ENCODE results near the gene CYP26C1. TPM values are rescaled to one million over a fixed set of nuclear protein-coding genes. Genes with fewer than 3 reads are reported as not detected.
A peak's percentile ranks its signal among the peaks of the same experiment; 100 is the strongest.

CYP26C1 gene, protein sequence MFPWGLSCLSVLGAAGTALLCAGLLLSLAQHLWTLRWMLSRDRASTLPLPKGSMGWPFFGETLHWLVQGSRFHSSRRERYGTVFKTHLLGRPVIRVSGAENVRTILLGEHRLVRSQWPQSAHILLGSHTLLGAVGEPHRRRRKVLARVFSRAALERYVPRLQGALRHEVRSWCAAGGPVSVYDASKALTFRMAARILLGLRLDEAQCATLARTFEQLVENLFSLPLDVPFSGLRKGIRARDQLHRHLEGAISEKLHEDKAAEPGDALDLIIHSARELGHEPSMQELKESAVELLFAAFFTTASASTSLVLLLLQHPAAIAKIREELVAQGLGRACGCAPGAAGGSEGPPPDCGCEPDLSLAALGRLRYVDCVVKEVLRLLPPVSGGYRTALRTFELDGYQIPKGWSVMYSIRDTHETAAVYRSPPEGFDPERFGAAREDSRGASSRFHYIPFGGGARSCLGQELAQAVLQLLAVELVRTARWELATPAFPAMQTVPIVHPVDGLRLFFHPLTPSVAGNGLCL
- total RNA-seq: under 1 TPM; 0.21 to 0.23 TPM
- polyA plus RNA-seq: not detected
- long read RNA-seq, donor 1: 0 reads
- long read RNA-seq, donor 2: 0 reads

DNA sequence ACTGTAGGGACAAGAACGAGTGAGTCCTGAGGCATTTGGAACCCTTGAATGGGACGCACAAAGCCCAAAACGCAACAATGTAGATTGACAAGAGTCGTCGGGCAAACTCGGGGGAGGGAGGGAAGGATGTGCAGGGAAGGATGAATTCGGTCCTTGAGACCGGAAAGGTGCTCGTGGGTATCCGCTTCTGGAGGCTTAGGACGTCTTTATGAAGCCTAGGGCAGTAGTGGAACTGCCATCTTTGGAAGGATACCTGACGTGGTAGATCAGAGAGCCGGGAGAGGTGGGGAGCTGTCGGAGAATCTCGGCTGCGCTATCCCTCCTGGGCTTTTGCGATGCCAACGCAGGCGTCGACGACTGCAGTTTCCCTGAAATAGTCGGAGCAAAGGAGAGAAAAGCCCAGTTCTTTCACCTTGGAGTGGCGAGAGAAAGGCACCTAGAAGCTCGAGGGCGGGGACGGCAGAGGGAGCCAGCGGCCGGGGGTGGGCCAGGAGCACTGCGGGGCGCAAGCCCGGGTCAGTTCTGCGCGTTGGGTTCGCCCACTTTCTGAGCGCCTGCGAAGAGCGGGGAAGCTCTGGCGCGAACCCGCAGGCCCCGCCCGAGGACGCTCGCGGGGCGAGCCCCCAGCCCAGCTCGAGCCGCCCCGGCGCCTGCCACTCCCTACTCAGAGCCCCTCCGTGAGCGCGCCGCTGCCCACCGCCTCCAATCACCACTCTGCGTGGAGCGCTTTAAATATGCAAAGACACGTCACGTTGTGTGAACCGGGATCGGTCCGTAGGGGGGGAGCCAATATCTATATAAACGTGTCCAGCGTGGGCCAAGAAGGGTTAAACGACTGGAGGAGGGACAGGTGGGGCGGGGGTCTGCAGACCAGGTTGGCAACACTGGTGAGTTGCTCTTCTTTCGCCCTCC, at the start of gene CYP26C1:
CYP26C1 (plus strand) TSS at position 824 of the 912 bp plus-strand sequence. CDS start 466 bp downstream, outside the sequence.
- intact Hi-C loops (cut with DNase I): no loop called here
- Histone ChIP-seq H3K9me3 (ENCODE audit: control insufficient read depth, low read length) (no peaks in the 10 kb centered on the region), H3K4me3 (ENCODE audit: low read length in 2 of 2) (no peak within 1 kb of the TSS), H3K27me3 (ENCODE audit: control insufficient read depth in 1 of 2, insufficient read depth in 2 of 2, low read length in 1 of 2) (no peaks in the 10 kb centered on the region), H3K36me3 (ENCODE audit: control insufficient read depth in 1 of 2, insufficient read depth in 2 of 2, low read length in 1 of 2) (no peaks in the 10 kb centered on the region), H3K4me1 (ENCODE audit: control insufficient read depth in 1 of 2, insufficient read depth in 2 of 2, low read length in 2 of 2) (no peaks in the 10 kb centered on the region), H3K27ac (ENCODE audit: low read depth in 1 of 2, low read length in 2 of 2) (no peak within 1 kb of the TSS)
- DNase-seq (no peak), ATAC-seq (ENCODE audit: low FRiP score) (peak; percentile 13)
- WGBS, 2 donors: 32 to 42% methylated on average over 65 to 67 of the region's 67 CpGs

DNA sequence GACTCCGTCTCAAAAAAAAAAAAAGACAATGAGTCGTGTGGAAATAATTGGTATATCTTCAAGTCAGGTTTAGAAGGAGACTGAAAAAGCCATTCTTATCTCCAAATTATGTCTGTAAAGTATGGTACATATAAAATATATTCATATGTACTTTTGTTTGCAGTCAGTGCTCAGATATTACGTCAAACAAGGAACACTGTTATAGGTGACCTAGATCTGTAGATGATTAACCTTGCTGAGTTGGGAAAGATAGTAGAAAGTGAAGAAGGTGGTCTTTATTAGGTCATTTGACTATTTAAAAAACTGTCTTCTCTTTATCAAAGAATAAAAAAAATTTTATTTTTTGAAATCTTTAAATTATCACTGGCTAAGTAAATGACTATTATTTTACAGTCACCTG, 44.9 kb upstream of the CYP26C1 start:
- Histone ChIP-seq H3K9me3 (ENCODE audit: control insufficient read depth, low read length) (no peaks in the 10 kb centered on the region), H3K27me3 (ENCODE audit: control insufficient read depth in 1 of 2, insufficient read depth in 2 of 2, low read length in 1 of 2) (no peaks in the 10 kb centered on the region), H3K4me3 (ENCODE audit: low read length in 2 of 2) (no peak overlapping the region), H3K27ac (ENCODE audit: low read depth in 1 of 2, low read length in 2 of 2) (no peak overlapping the region), H3K4me1 (ENCODE audit: control insufficient read depth in 1 of 2, insufficient read depth in 2 of 2, low read length in 2 of 2) (no peaks in the 10 kb centered on the region), H3K36me3 (ENCODE audit: control insufficient read depth in 1 of 2, insufficient read depth in 2 of 2, low read length in 1 of 2) (no peaks in the 10 kb centered on the region)
- intact Hi-C loops (cut with DNase I): no loop called here
- 86 to 92% methylated on average over 3 of the region's 3 CpGs for WGBS, 2 donors
- ATAC-seq (ENCODE audit: low FRiP score): no peak
- DNase-seq: no peak

DNA sequence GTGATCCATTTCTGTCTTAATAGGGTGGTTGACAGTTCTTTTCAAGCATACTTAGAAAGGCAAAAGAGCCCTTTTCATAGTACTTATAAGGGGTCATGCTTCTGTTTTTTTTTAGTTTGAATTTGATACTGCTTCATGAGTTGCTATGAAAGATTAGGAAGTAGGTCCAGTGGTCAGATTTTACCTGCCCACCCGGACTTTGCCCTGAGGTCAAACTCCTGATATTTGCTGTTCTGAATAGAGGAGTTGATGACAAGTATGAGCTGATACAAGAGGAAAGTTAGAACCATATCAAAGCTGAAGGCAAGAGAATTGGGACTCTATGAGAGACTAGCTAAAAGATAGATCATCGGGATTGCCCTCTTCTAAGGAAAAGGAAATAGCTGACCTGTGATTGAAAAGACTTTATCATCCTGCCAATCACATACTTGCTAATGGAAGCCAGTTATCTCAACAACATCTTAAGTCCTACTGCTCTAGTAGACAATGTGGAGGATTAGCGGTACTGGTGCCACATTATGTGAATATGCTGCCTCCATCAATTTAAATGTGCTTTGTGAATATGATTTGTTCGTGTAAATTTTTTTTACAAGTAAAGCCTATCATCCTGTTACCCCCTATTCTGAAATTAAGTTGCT, 37.5 kb upstream of the CYP26C1 start:
- Histone ChIP-seq H3K4me3 (ENCODE audit: low read length in 2 of 2) (no peak overlapping the region), H3K36me3 (ENCODE audit: control insufficient read depth in 1 of 2, insufficient read depth in 2 of 2, low read length in 1 of 2) (no peaks in the 10 kb centered on the region), H3K4me1 (ENCODE audit: control insufficient read depth in 1 of 2, insufficient read depth in 2 of 2, low read length in 2 of 2) (peaks cover 0 to 2% of the 10 kb centered on the region in 2 donors), H3K27ac (ENCODE audit: low read depth in 1 of 2, low read length in 2 of 2) (no peak overlapping the region), H3K27me3 (ENCODE audit: control insufficient read depth in 1 of 2, insufficient read depth in 2 of 2, low read length in 1 of 2) (no peaks in the 10 kb centered on the region), H3K9me3 (ENCODE audit: control insufficient read depth, low read length) (no peaks in the 10 kb centered on the region)
- WGBS, 2 donors: 93 to 95% methylated on average over 4 of the region's 4 CpGs
- no peak for ATAC-seq (ENCODE audit: low FRiP score)
- no peak for DNase-seq
- intact Hi-C loops (cut with DNase I): no loop called here

DNA sequence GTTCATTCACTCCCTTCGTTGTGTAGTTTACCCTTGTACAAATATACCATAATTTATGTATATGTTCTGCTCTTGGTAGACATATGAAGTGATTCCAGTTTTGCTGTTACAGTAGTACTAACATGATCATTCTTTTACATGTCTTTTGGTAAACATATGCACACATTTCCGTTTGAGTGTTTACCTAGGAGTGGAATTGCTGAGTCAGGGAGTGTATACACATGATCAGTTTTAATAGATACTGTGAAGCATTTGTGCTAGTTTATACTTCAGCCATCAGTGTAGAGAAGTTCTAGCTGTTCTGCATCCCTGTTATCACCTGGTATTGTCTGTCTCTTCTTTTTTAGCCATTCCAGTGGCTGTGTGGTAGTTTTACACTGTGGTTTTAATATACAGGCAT, 34.5 kb upstream of the CYP26C1 start:
- no peak overlapping the region for H3K4me3 ChIP-seq (ENCODE audit: low read length in 2 of 2)
- H3K36me3 ChIP-seq (ENCODE audit: control insufficient read depth in 1 of 2, insufficient read depth in 2 of 2, low read length in 1 of 2): no peaks in the 10 kb centered on the region
- H3K27me3 ChIP-seq (ENCODE audit: control insufficient read depth in 1 of 2, insufficient read depth in 2 of 2, low read length in 1 of 2): no peaks in the 10 kb centered on the region
- no peaks in the 10 kb centered on the region for H3K9me3 ChIP-seq (ENCODE audit: control insufficient read depth, low read length)
- WGBS, 2 donors: 74 to 77% methylated on average over 2 of the region's 2 CpGs
- intact Hi-C loops (cut with DNase I): no loop called here
- no peak for DNase-seq
- H3K27ac ChIP-seq (ENCODE audit: low read depth in 1 of 2, low read length in 2 of 2): no peak overlapping the region
- peaks cover 0 to 2% of the 10 kb centered on the region in 2 donors for H3K4me1 ChIP-seq (ENCODE audit: control insufficient read depth in 1 of 2, insufficient read depth in 2 of 2, low read length in 2 of 2)
- ATAC-seq (ENCODE audit: low FRiP score): no peak

DNA sequence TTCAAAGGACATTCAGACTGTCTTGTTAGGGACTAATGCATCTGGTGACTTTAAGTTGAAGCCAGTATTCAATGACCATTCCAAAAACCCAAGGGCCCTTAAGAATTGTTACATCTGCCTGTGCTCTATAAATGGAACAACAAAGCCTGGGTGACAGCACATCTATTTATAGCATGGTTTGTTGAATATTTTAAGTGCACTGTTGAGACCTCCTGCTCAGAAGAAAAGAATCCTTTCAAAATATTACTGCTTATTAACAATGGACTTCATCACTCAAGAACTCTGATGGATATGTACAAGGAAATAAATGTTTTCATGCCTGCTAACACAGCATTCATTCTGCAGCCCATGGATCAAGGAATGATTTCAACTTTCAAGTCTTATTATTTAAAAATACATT, 33.1 kb upstream of the CYP26C1 start:
- Histone ChIP-seq H3K27ac (ENCODE audit: low read depth in 1 of 2, low read length in 2 of 2) (no peak overlapping the region), H3K4me3 (ENCODE audit: low read length in 2 of 2) (no peak overlapping the region), H3K4me1 (ENCODE audit: control insufficient read depth in 1 of 2, insufficient read depth in 2 of 2, low read length in 2 of 2) (peaks cover 0 to 7% of the 10 kb centered on the region in 2 donors), H3K27me3 (ENCODE audit: control insufficient read depth in 1 of 2, insufficient read depth in 2 of 2, low read length in 1 of 2) (no peaks in the 10 kb centered on the region), H3K9me3 (ENCODE audit: control insufficient read depth, low read length) (no peaks in the 10 kb centered on the region), H3K36me3 (ENCODE audit: control insufficient read depth in 1 of 2, insufficient read depth in 2 of 2, low read length in 1 of 2) (no peaks in the 10 kb centered on the region)
- no peak for ATAC-seq (ENCODE audit: low FRiP score)
- intact Hi-C loops (cut with DNase I): no loop called here
- DNase-seq: no peak

DNA sequence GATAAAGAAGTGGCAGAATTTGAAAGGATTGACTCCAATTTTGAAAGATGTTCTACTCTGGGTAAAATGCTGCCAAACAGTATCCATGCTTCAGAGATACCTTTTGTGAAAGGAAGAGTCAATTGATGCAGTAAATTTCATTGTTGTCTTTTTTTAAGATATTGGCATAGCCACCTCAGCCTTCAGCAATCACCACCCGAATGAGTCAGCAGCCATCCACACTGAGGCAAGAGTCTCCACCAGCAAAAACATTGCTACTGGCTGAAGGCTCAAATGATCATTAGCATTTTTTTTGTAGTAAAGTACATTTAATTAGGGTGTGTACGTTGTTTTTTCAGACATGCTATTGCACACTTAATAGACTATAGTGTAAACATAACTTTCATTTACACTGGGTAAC, 31.7 kb upstream of the CYP26C1 start:
- 63% methylated on average over 2 of the region's 2 CpGs for WGBS, 2 donors
- peaks cover 1 to 9% of the 10 kb centered on the region in 2 donors for H3K4me1 ChIP-seq (ENCODE audit: control insufficient read depth in 1 of 2, insufficient read depth in 2 of 2, low read length in 2 of 2)
- DNase-seq (no peak), ATAC-seq (ENCODE audit: low FRiP score) (no peak)
- no peak overlapping the region for H3K27ac ChIP-seq (ENCODE audit: low read depth in 1 of 2, low read length in 2 of 2)
- intact Hi-C loops (cut with DNase I): no loop called here
- no peaks in the 10 kb centered on the region for H3K27me3 ChIP-seq (ENCODE audit: control insufficient read depth in 1 of 2, insufficient read depth in 2 of 2, low read length in 1 of 2)
- H3K9me3 ChIP-seq (ENCODE audit: control insufficient read depth, low read length): no peaks in the 10 kb centered on the region
- no peaks in the 10 kb centered on the region for H3K36me3 ChIP-seq (ENCODE audit: control insufficient read depth in 1 of 2, insufficient read depth in 2 of 2, low read length in 1 of 2)
- H3K4me3 ChIP-seq (ENCODE audit: low read length in 2 of 2): no peak overlapping the region

DNA sequence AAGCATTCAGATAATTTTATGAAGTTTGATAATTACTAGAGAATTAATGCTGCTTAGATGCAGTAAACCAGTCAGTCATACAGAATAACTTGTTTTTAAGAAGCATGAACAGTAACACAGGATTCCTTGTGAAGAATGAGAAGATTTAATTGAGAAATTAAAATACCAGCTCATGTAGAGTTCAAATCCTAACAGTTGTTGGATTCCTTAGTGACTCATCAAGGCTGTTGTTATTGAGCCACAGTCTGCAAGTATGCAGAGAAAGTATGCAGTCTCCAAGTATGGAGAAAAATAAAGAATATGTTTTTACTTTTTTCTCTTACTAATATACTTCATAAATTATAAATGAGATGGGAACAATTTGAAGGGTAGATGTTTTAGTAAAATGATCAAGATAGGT, 30.2 kb upstream of the CYP26C1 start:
- ATAC-seq (ENCODE audit: low FRiP score): no peak
- no peak for DNase-seq
- H3K4me3 ChIP-seq (ENCODE audit: low read length in 2 of 2): no peak overlapping the region
- no peaks in the 10 kb centered on the region for H3K9me3 ChIP-seq (ENCODE audit: control insufficient read depth, low read length)
- intact Hi-C loops (cut with DNase I): loop anchor here in 1 of 2 donors (10.0 kb wide), 2 partner anchors 66 to 136 kb away; no protein-coding TSS in a partner anchor
- H3K27me3 ChIP-seq (ENCODE audit: control insufficient read depth in 1 of 2, insufficient read depth in 2 of 2, low read length in 1 of 2): no peaks in the 10 kb centered on the region
- no peaks in the 10 kb centered on the region for H3K36me3 ChIP-seq (ENCODE audit: control insufficient read depth in 1 of 2, insufficient read depth in 2 of 2, low read length in 1 of 2)
- no peak overlapping the region for H3K27ac ChIP-seq (ENCODE audit: low read depth in 1 of 2, low read length in 2 of 2)
- peaks cover 1 to 9% of the 10 kb centered on the region in 2 donors for H3K4me1 ChIP-seq (ENCODE audit: control insufficient read depth in 1 of 2, insufficient read depth in 2 of 2, low read length in 2 of 2)

DNA sequence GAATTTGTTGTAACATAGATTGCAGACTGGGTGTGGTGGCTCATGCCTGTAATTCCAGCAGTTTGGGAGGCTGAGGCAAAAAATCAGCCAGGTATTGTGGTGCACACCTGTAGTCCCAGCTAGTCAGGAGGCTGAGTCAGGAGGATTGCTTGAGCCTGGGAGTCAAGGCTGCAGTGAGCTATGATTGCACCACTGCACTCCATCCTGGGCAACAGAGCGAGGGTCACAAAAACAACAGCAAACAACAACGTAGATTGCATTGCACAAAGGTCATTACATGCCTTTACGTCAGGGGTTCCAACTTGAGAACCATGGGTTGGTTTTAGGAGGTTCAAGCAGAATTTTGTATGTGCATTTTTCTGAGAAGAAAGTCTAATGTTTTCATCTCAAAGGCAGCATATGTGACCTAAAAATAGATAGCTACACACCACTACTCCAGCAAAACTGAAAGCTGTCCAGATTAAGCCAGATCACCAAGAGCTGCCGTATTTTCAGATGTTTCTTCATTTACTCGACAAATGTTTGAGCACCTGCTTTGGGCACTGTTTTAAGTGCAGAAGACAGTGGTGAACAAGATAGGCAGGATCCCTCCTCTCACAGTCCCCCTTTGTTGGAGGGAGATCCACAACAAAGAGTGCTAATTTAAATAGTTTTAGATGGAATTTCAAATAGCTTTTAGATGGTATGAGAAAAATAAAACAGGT, 28.3 kb upstream of the CYP26C1 start:
- Histone ChIP-seq H3K36me3 (ENCODE audit: control insufficient read depth in 1 of 2, insufficient read depth in 2 of 2, low read length in 1 of 2) (no peaks in the 10 kb centered on the region), H3K4me1 (ENCODE audit: control insufficient read depth in 1 of 2, insufficient read depth in 2 of 2, low read length in 2 of 2) (peaks cover 1 to 9% of the 10 kb centered on the region in 2 donors), H3K27me3 (ENCODE audit: control insufficient read depth in 1 of 2, insufficient read depth in 2 of 2, low read length in 1 of 2) (no peaks in the 10 kb centered on the region), H3K9me3 (ENCODE audit: control insufficient read depth, low read length) (no peaks in the 10 kb centered on the region), H3K4me3 (ENCODE audit: low read length in 2 of 2) (peak overlapping the region in 1 of 2 donors; percentile 3), H3K27ac (ENCODE audit: low read depth in 1 of 2, low read length in 2 of 2) (peak overlapping the region; percentile 57 to 72)
- intact Hi-C loops (cut with DNase I): loop anchor here in 1 of 2 donors (10.0 kb wide), 2 partner anchors 67 to 137 kb away; no protein-coding TSS in a partner anchor
- DNase-seq (no peak), ATAC-seq (ENCODE audit: low FRiP score) (no peak)
- WGBS, 2 donors: 24 to 27% methylated on average over 5 of the region's 5 CpGs

All from aorta (tissue), 5 donors.